T-helper 9 cell (primary cell): Measurements from ENCODE around the gene INTS14.
"Not testable (repeated sequence)": the region's sequence is repeated elsewhere in the genome, so short reads cannot be mapped to it uniquely, and the experiment has no call there.

Experiments used
- DNase-seq: peaks from one replicate; pipeline ENCODE4 v3.0.0-alpha.2; 2020

INTS14 gene

GRCh38 chr15:65630760-65631159 lies 19.8 kb upstream of the INTS14 start:
- no peak for DNase-seq

- DNase-seq, result no peak
Measured at GRCh38 chr15:65629548-65629947, 18.6 kb upstream of the INTS14 start.

- DNase-seq, result no peak
Measured at GRCh38 chr15:65626856-65627255, 15.9 kb upstream of the INTS14 start.

GRCh38 chr15:65623103-65623502 lies 12.2 kb upstream of the INTS14 start:
- DNase-seq, result no peak

- DNase-seq, result no peak
Measured at GRCh38 chr15:65621638-65622037, 10.7 kb upstream of the INTS14 start, which contains the start of gene SLC24A1. Gene SLC24A1, plus strand, starts transcription at chr15:65621938. Its CDS starts 2,143 bp downstream, at chr15:65624081.

- DNase-seq, result no peak
Measured at GRCh38 chr15:65620833-65621232, 9.9 kb upstream of the INTS14 start.

- DNase-seq, result no peak
Measured at GRCh38 chr15:65619626-65620290, 8.8 kb upstream of the INTS14 start.

GRCh38 chr15:65618560-65619109 lies 7.7 kb upstream of the INTS14 start:
- DNase-seq, result no peak

- DNase-seq, result not testable (repeated sequence)
Measured at GRCh38 chr15:65615887-65616286, 5.0 kb upstream of the INTS14 start.

- no peak for DNase-seq
Measured at GRCh38 chr15:65612949-65613744, 2.2 kb upstream of the INTS14 start.

- no peak for DNase-seq
Measured at GRCh38 chr15:65612616-65612946, 1.6 kb upstream of the INTS14 start.

GRCh38 chr15:65611888-65612615 lies 1.1 kb upstream of the INTS14 start:
- no peak for DNase-seq

GRCh38 chr15:65603559-65603958 lies 7.4 kb downstream of the INTS14 start:
- DNase-seq, result no peak

GRCh38 chr15:65603134-65603533 lies 7.8 kb downstream of the INTS14 start:
- no peak for DNase-seq

- no peak for DNase-seq
Measured at GRCh38 chr15:65599677-65600076, 11.3 kb downstream of the INTS14 start.

- DNase-seq, result no peak
Measured at GRCh38 chr15:65598468-65598867, 12.5 kb downstream of the INTS14 start.

- no peak for DNase-seq
Measured at GRCh38 chr15:65595960-65596359, 15.0 kb downstream of the INTS14 start.

GRCh38 chr15:65587094-65587493 lies 23.8 kb downstream of the INTS14 start:
- no peak for DNase-seq

GRCh38 chr15:65584241-65584640 lies 26.7 kb downstream of the INTS14 start:
- DNase-seq, result no peak

- peak; percentile 18 for DNase-seq
Measured at GRCh38 chr15:65583701-65584100, 27.2 kb downstream of the INTS14 start.

- no peak for DNase-seq
Measured at GRCh38 chr15:65580287-65580686, 30.6 kb downstream of the INTS14 start.

GRCh38 chr15:65579762-65580161 lies 31.2 kb downstream of the INTS14 start:
- no peak for DNase-seq
